H1 (cell line): ENCODE results near the gene FBXO44. TPM values are rescaled to one million over a fixed set of nuclear protein-coding genes. Genes with fewer than 3 reads are reported as not detected.

ENCODE experiments used
- CTCF ChIA-PET: fragments of 300-600 bp; sonication (Branson Sonifier 250); formaldehyde crosslinking; loops from one replicate; lab custom pipeline; 2021; ENCODE audit not compliant: partially characterized antibody; lab: Charles Lee
- POLR2A ChIA-PET: fragments of 300-600 bp; sonication (Branson Sonifier 250); formaldehyde crosslinking; loops from one replicate; lab custom pipeline; 2021; ENCODE audit warnings: inconsistent platforms; ENCODE audit not compliant: partially characterized antibody; lab: Charles Lee
- DNase-seq, 2 experiments: peaks; one replicate each; pipeline versions ENCODE4 v3.0.0 to v3.0.0-alpha.2; 2010 to 2022; ENCODE audit warnings: low spot score in 2 of 2, low read depth in 1 of 2, mixed read lengths in 1 of 2
- FAIRE-seq: peaks from 2 replicates; lab custom pipeline; 2011; peaks lifted over from hg19 to GRCh38; lab: Jason Lieb, UNC
- H2AFZ ChIP-seq: 2 replicates; pipeline ENCODE4 v1.8.1; 2012; ENCODE audit warnings: low read length, inconsistent platforms
- H2AK5ac ChIP-seq: 2 replicates; pipeline ENCODE4 v1.6.1; 2013; ENCODE audit warnings: low read depth, low read length
- H2BK120ac ChIP-seq: replicated peaks from 2 replicates; pipeline ENCODE3; 2013; ENCODE audit warnings: low read depth, low read length, inconsistent platforms
- H2BK12ac ChIP-seq: 2 replicates; pipeline ENCODE4 v1.6.1; 2013; ENCODE audit warnings: low read depth, low read length
- H2BK15ac ChIP-seq: 2 replicates; pipeline ENCODE4 v1.6.1; 2013; ENCODE audit warnings: low read length
- H2BK20ac ChIP-seq: 2 replicates; pipeline ENCODE4 v1.6.1; 2013; ENCODE audit warnings: low read length
- H2BK5ac ChIP-seq: 2 replicates; pipeline ENCODE4 v1.6.1; 2013; ENCODE audit warnings: low read depth, low read length
- H3K14ac ChIP-seq: 2 replicates; pipeline ENCODE4 v1.6.1; 2013; ENCODE audit warnings: inconsistent platforms; ENCODE audit not compliant: insufficient read length
- H3K18ac ChIP-seq: 2 replicates; pipeline ENCODE4 v1.6.1; 2013; ENCODE audit warnings: low read length; ENCODE audit errors: extremely low read depth
- H3K23ac ChIP-seq: 2 replicates; pipeline ENCODE4 v1.6.1; 2013; ENCODE audit warnings: inconsistent platforms; ENCODE audit not compliant: insufficient read length
- H3K23me2 ChIP-seq: 2 replicates; pipeline ENCODE4 v1.6.1; 2013; ENCODE audit warnings: low read depth, low read length
- H3K27ac ChIP-seq: 2 replicates; pipeline ENCODE4 v1.6.1; 2011; ENCODE audit warnings: low read depth, low read length, inconsistent platforms
- H3K27me3 ChIP-seq, 4 experiments: replicated peaks in 1 of 4; 1 replicate in 1 of 4; 2 replicates in 3 of 4; pipeline versions ENCODE4 v1.6.1 to v1.8.1; 2011 to 2013; ENCODE audit warnings: low read length in 3 of 4, mild to moderate bottlenecking in 3 of 4, inconsistent platforms in 2 of 4, mixed read lengths in 2 of 4, moderate library complexity in 1 of 4; ENCODE audit not compliant: control insufficient read depth in 3 of 4, insufficient read depth in 3 of 4; ENCODE audit errors: extremely low read depth in 1 of 4
- H3K36me3 ChIP-seq, 4 experiments: 2 replicates each; pipeline versions ENCODE4 v1.6.1 to v1.8.1; 2011 to 2013; ENCODE audit warnings: mild to moderate bottlenecking in 4 of 4, low read length in 3 of 4, moderate library complexity in 2 of 4, control low read depth in 1 of 4, inconsistent platforms in 1 of 4; ENCODE audit not compliant: insufficient read depth in 4 of 4, control insufficient read depth in 2 of 4
- H3K4ac ChIP-seq: replicated peaks from 2 replicates; pipeline ENCODE3; 2013; ENCODE audit warnings: low read length, low read depth, mixed read lengths, inconsistent platforms; ENCODE audit not compliant: insufficient read length
- H3K4me1 ChIP-seq, 4 experiments: replicated peaks in 1 of 4; 1 replicate in 1 of 4; 2 replicates in 3 of 4; pipeline versions ENCODE4 v1.6.1 to v1.8.1; 2011 to 2013; ENCODE audit warnings: low read length in 3 of 4, inconsistent platforms in 2 of 4, mixed read lengths in 1 of 4; ENCODE audit not compliant: insufficient read depth in 4 of 4, control insufficient read depth in 3 of 4
- H3K4me2 ChIP-seq, 2 experiments: 2 replicates each; pipeline versions ENCODE4 v1.6.1 to v1.8.1; 2011 to 2013; ENCODE audit warnings: low read depth in 2 of 2, low read length in 2 of 2, control low read depth in 1 of 2, inconsistent platforms in 1 of 2, mild to moderate bottlenecking in 1 of 2; ENCODE audit not compliant: insufficient read depth in 1 of 2
- H3K4me3 ChIP-seq, 4 experiments: fragments of 200-600, 300-600 bp in 1 of 4; sonication (generic), shearing (Covaris generic), sonication (Bioruptor Twin) in 1 of 4; 2 replicates each; pipeline versions ENCODE4 v1.5.1 to v1.8.1; 2011 to 2016; ENCODE audit warnings: low read length in 4 of 4, low read depth in 3 of 4, control low read depth in 2 of 4, inconsistent platforms in 2 of 4, mild to moderate bottlenecking in 2 of 4, mixed read lengths in 1 of 4, moderate library complexity in 1 of 4; ENCODE audit not compliant: insufficient read depth in 2 of 4; ENCODE audit errors: extremely low read depth in 1 of 4
- H3K56ac ChIP-seq: replicated peaks from 2 replicates; pipeline ENCODE3; 2013; ENCODE audit warnings: low read depth, mild to moderate bottlenecking, mixed read lengths, low read length, inconsistent platforms; ENCODE audit not compliant: insufficient read length
- H3K79me1 ChIP-seq: 2 replicates; pipeline ENCODE4 v1.6.1; 2013; ENCODE audit warnings: low read depth, low read length, control low read depth
- H3K79me2 ChIP-seq, 2 experiments: 2 replicates each; pipeline versions ENCODE4 v1.6.1 to v1.8.1; 2012 to 2013; ENCODE audit warnings: low read length in 2 of 2, mild to moderate bottlenecking in 2 of 2, inconsistent platforms in 1 of 2; ENCODE audit not compliant: insufficient read depth in 2 of 2, control insufficient read depth in 1 of 2
- H3K9ac ChIP-seq, 4 experiments: replicated peaks in 1 of 4; 1 replicate in 1 of 4; 2 replicates in 3 of 4; pipeline versions ENCODE4 v1.6.1 to v1.8.1; 2011 to 2013; ENCODE audit warnings: low read depth in 3 of 4, low read length in 3 of 4, control low read depth in 2 of 4, mild to moderate bottlenecking in 2 of 4, moderate library complexity in 2 of 4, inconsistent platforms in 1 of 4; ENCODE audit errors: extremely low read depth in 1 of 4
- H3K9me3 ChIP-seq, 2 experiments: 2 replicates each; pipeline versions ENCODE4 v1.6.1 to v1.8.1; 2012 to 2013; ENCODE audit warnings: mild to moderate bottlenecking in 2 of 2, moderate library complexity in 2 of 2, control low read depth in 1 of 2, inconsistent platforms in 1 of 2, low read depth in 1 of 2, low read length in 1 of 2, mixed read lengths in 1 of 2; ENCODE audit not compliant: insufficient read depth in 2 of 2
- H4K20me1 ChIP-seq, 2 experiments: replicated peaks in 1 of 2; 2 replicates each; pipeline versions ENCODE3 to v1.8.1; 2011 to 2013; ENCODE audit warnings: inconsistent platforms in 2 of 2, low read length in 2 of 2, mild to moderate bottlenecking in 1 of 2; ENCODE audit not compliant: insufficient read depth in 2 of 2, control insufficient read depth in 1 of 2
- H4K5ac ChIP-seq: 2 replicates; pipeline ENCODE4 v1.6.1; 2013; ENCODE audit warnings: low read length, low read depth, mixed read lengths, inconsistent platforms; ENCODE audit not compliant: insufficient read length
- H4K8ac ChIP-seq: 2 replicates; pipeline ENCODE4 v1.8.0; 2013; ENCODE audit warnings: mild to moderate bottlenecking, moderate library complexity, low read length, inconsistent platforms; ENCODE audit not compliant: insufficient read depth; ENCODE audit errors: extremely low read depth
- H4K91ac ChIP-seq: replicated peaks from 2 replicates; pipeline ENCODE3; 2013; ENCODE audit warnings: low read length, mixed read lengths, inconsistent platforms; ENCODE audit not compliant: insufficient read length
- HDAC6 ChIP-seq: IDR thresholded peaks from one replicate; pipeline ENCODE4 v1.7.1; 2012; ENCODE audit warnings: low read depth, mild to moderate bottlenecking, inconsistent platforms, low read length, moderate library complexity
- KDM1A ChIP-seq: fragments of 200-600, 300-600 bp; sonication (generic); IDR thresholded peaks from 2 replicates; pipeline ENCODE4 v1.7.1; 2016; ENCODE audit warnings: mild to moderate bottlenecking, low read length, borderline replicate concordance
- KDM4A ChIP-seq: IDR thresholded peaks from one replicate; pipeline ENCODE4 v1.7.1; 2012; ENCODE audit warnings: low read depth, mild to moderate bottlenecking, moderate library complexity, low read length, inconsistent platforms; ENCODE audit not compliant: severe bottlenecking
- POLR2A ChIP-seq, 2 experiments: IDR thresholded peaks; 1 replicate in 1 of 2; 2 replicates in 1 of 2; pipeline ENCODE4 v1.6.1; 2011; ENCODE audit warnings: low read depth in 2 of 2, low read length in 2 of 2, mild to moderate bottlenecking in 2 of 2; ENCODE audit errors: control extremely low read depth in 1 of 2
- RXRA ChIP-seq: IDR thresholded peaks from 2 replicates; pipeline ENCODE4 v1.6.1; 2011; ENCODE audit warnings: low read depth, mild to moderate bottlenecking, low read length, moderate library complexity; ENCODE audit not compliant: insufficient read depth
- SAP30 ChIP-seq: fragments of 300-600 bp; sonication (generic); IDR thresholded peaks from 2 replicates; pipeline ENCODE4 v1.7.1; 2012; ENCODE audit warnings: low read length, moderate library complexity, mild to moderate bottlenecking, inconsistent platforms; ENCODE audit not compliant: insufficient read depth, insufficient replicate concordance
- SP1 ChIP-seq: IDR thresholded peaks from 2 replicates; pipeline ENCODE4 v1.6.1; 2011; ENCODE audit warnings: low read depth, low read length
- ZNF274 ChIP-seq: IDR thresholded peaks from 2 replicates; pipeline ENCODE4 v1.7.0; 2012; ENCODE audit warnings: low read length, borderline replicate concordance; ENCODE audit errors: extremely low read depth
- WGBS, 2 experiments: shearing (Covaris generic) in 1 of 2; methylation state at CpG; one replicate each; pipeline versions ENCODE4 v1.1.6 to v1.1.7; 2013 to 2015; ENCODE audit warnings: low lambda C conversion rate in 2 of 2, mixed read lengths in 2 of 2, inconsistent platforms in 1 of 2, low coverage in 1 of 2, missing lambda C conversion rate in 1 of 2; ENCODE audit not compliant: insufficient replicate concordance in 2 of 2, insufficient coverage in 1 of 2, insufficient read length in 1 of 2; ENCODE audit errors: extremely low coverage in 1 of 2, missing lambda C conversion rate in 1 of 2; 5-methylcytosine and 5-hydroxymethylcytosine counted together
- polyA plus RNA-seq, 7 experiments: library from polyadenylated mRNA; depleted of rRNA in 3 of 7; stranded (reverse) in 5 of 7; unstranded in 2 of 7; fragments of >200 nt in 5 of 7; fragments of 200-250 nt in 2 of 7; gene quantifications; 1 replicate in 5 of 7; 2 replicates in 1 of 7; 4 replicates in 1 of 7; pipeline versions ENCODE4 v1.2.1 to v1.2.3, GENCODE V29; 2011 to 2013; ENCODE audit warnings: missing spikeins in 2 of 7, mixed read lengths in 2 of 7
- total RNA-seq: library from RNA; stranded (reverse); fragmentation: NEBNext Ultra II Directional; extraction: Animal tissue kit (Norgen Biotek cat#: 25700); gene quantifications from 2 replicates; pipeline ENCODE4 v1.2.1, GENCODE V29; 2021

The FBXO44 gene
- total and polyA plus RNA-seq, 2 of the 8 experiments (the other 6 are each of a cell fraction or from before 2014, with no cell fraction given) = 27.0 to 27.2 TPM

- Histone ChIP-seq H2BK15ac (peak overlapping the region; percentile 48; the same call in 1 of the 2 replicates), H3K23ac (no peak overlapping the region), H3K4me1 (peaks cover 7 to 36% (median 26%) of the 10 kb centered on the region in 4 experiments), H3K27ac (no peak overlapping the region), H3K9me3 (no peaks in the 10 kb centered on the region), H3K79me2 (no peaks in the 10 kb centered on the region; a peak in 1 of 4 replicates), H2BK20ac (peak overlapping the region; percentile 75; the same call in 1 of the 2 replicates), H3K4ac (peak overlapping the region; percentile 10), H3K4me3 (no peak overlapping the region), H3K18ac (no peak overlapping the region; the same call in 1 of the 2 replicates), H3K4me2 (peak overlapping the region in 1 of 2 experiments; percentile 23; a peak in 1 of 4 replicates), H2AFZ (no peak overlapping the region), H2BK120ac (peak overlapping the region; percentile 58), H2AK5ac (peak overlapping the region; percentile 11; the same call in 1 of the 2 replicates), H3K23me2 (no peaks in the 10 kb centered on the region), H4K91ac (peak overlapping the region; percentile 14), H2BK12ac (peak overlapping the region; percentile 32; the same call in 1 of the 2 replicates), H3K36me3 (peaks cover 0 to 4% (median 2%) of the 10 kb centered on the region in 4 experiments; a peak in 5 of 8 replicates), H4K8ac (peak overlapping the region; percentile 39; the same call in 1 of the 2 replicates), H3K9ac (no peak overlapping the region), H3K56ac (no peak overlapping the region), H2BK5ac (peak overlapping the region; percentile 89; the same call in 1 of the 2 replicates)
- ChIA-PET POLR2A (interaction anchor here (0.7 to 14.6 kb wide), 14 partner anchors 12 to 79 kb away, joined by 3 to 329 read pairs (median 4); partner anchors contain the start of genes DRAXIN, FBXO6 and MAD2L2), CTCF (interaction anchor here (0.8 to 11.1 kb wide), 16 partner anchors 9 to 79 kb away, joined by 3 to 266 read pairs (median 7); partner anchors contain the start of genes DRAXIN, FBXO6 and MAD2L2)
- DNase-seq = no peak
- 79% methylated on average over 16 of the region's 17 CpGs; no CpG with 5 or more reads in 1 of the 2 experiments for WGBS, 2 experiments
- TF ChIP-seq RXRA (no peak), SAP30 (no peak), POLR2A (IDR thresholded peaks at IDR 0.05; ENCODE audit: control extremely low read depth in 1 of 2, low read depth in 2 of 2, low read length in 2 of 2) (no peak), HDAC6 (no peak), KDM4A (no peak), SP1 (no peak), ZNF274 (no peak), KDM1A (no peak)
- TF ChIP-seq, all 59 proteins: peak for 0
- Histone ChIP-seq H4K20me1 (no peaks in the 10 kb centered on the region), H3K14ac (no peak overlapping the region), H3K27me3 (no peaks in the 10 kb centered on the region), H3K79me1 (peaks cover 3% of the 10 kb centered on the region; the same call in 1 of the 2 replicates), H4K5ac (no peak overlapping the region)
- FAIRE-seq = no peak
These were observed 53.1 kb downstream of the FBXO44 start for GRCh38 chr1:11707621-11708276.
